ENCODE measurements around the gene ABCA3.

DNA sequence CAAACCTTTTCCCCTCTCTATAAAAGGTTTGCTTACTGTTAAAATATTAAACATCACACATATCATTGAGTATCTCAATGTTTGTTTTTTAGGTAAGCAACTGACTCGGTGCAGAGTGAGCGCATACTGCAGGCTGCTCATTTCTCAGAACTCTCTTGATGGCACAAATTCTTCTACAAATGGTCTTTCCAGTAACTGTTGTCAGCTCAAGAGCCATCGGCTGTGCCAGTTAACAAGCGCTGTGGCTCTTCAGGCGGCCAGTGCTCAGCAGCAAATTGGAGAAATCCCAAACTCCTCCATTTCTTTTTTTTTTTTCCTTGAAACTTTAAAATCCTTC, 8.6 kb downstream of the ABCA3 start:
- TF ChIP-seq, protein P1, sequence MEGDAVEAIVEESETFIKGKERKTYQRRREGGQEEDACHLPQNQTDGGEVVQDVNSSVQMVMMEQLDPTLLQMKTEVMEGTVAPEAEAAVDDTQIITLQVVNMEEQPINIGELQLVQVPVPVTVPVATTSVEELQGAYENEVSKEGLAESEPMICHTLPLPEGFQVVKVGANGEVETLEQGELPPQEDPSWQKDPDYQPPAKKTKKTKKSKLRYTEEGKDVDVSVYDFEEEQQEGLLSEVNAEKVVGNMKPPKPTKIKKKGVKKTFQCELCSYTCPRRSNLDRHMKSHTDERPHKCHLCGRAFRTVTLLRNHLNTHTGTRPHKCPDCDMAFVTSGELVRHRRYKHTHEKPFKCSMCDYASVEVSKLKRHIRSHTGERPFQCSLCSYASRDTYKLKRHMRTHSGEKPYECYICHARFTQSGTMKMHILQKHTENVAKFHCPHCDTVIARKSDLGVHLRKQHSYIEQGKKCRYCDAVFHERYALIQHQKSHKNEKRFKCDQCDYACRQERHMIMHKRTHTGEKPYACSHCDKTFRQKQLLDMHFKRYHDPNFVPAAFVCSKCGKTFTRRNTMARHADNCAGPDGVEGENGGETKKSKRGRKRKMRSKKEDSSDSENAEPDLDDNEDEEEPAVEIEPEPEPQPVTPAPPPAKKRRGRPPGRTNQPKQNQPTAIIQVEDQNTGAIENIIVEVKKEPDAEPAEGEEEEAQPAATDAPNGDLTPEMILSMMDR (IDR thresholded peaks at IDR 0.05): no peak
- TF ChIP-seq POLR2AphosphoS5 (IDR thresholded peaks at IDR 0.05; ENCODE audit: low read depth, low read length): no peak
